ENCODE data around the gene GPR25.

- TF ChIP-seq YY1 (IDR thresholded peaks at IDR 0.05; ENCODE audit: insufficient read depth, insufficient read length) (no peak), ZNF274 (IDR thresholded peaks at IDR 0.05; ENCODE audit: low read depth, low read length) (no peak), SUZ12 (IDR thresholded peaks at IDR 0.05; ENCODE audit: extremely low read depth, insufficient read depth, insufficient read length) (no peak)
These were observed 43.4 kb downstream of the GPR25 start for GRCh38 chr1:200916152-200916551.

Measured in NT2/D1 (cell line).